Kidney epithelial cell (primary cell): ENCODE measurements around the gene CBFA2T3. TPM values are rescaled to one million over a fixed set of nuclear protein-coding genes. Genes with fewer than 3 reads are reported as not detected.

Experiments used
- DNase-seq: peaks from one replicate; pipeline ENCODE4 v3.0.0-alpha.2; 2010; ENCODE audit warnings: low read depth
- H3K27me3 ChIP-seq: 2 replicates; pipeline ENCODE4 v1.6.0; 2011; ENCODE audit warnings: low read length; ENCODE audit not compliant: control insufficient read depth, insufficient read depth
- H3K36me3 ChIP-seq: 2 replicates; pipeline ENCODE4 v1.5.1; 2011; ENCODE audit warnings: low read length; ENCODE audit not compliant: control insufficient read depth, insufficient read depth
- H3K4me3 ChIP-seq: 2 replicates; pipeline ENCODE4 v1.5.1; 2011; ENCODE audit warnings: low read depth, mild to moderate bottlenecking, control low read depth, low read length
- total RNA-seq: library from RNA; depleted of rRNA; stranded (reverse); fragments of >200 nt; gene quantifications from 2 replicates; pipeline ENCODE4 v1.2.3, GENCODE V29; 2015
- TF ChIP-seq, protein P1 (sequence below): IDR thresholded peaks from 2 replicates; pipeline ENCODE4 v1.5.1; 2011; ENCODE audit warnings: mild to moderate bottlenecking, moderate library complexity, low read length, control low read depth, inconsistent platforms; ENCODE audit not compliant: insufficient read depth, poor library complexity, severe bottlenecking

Gene CBFA2T3
- total RNA-seq, 1 donor from 2014 or later: 0.63 TPM

GRCh38 chr16:88963583-88963982 lies 13.4 kb downstream of the CBFA2T3 start:
- no peaks in the 10 kb centered on the region for H3K36me3 ChIP-seq
- H3K27me3 ChIP-seq: peaks cover under 1% of the 10 kb centered on the region
- H3K4me3 ChIP-seq: no peak overlapping the region
- TF ChIP-seq, protein P1, sequence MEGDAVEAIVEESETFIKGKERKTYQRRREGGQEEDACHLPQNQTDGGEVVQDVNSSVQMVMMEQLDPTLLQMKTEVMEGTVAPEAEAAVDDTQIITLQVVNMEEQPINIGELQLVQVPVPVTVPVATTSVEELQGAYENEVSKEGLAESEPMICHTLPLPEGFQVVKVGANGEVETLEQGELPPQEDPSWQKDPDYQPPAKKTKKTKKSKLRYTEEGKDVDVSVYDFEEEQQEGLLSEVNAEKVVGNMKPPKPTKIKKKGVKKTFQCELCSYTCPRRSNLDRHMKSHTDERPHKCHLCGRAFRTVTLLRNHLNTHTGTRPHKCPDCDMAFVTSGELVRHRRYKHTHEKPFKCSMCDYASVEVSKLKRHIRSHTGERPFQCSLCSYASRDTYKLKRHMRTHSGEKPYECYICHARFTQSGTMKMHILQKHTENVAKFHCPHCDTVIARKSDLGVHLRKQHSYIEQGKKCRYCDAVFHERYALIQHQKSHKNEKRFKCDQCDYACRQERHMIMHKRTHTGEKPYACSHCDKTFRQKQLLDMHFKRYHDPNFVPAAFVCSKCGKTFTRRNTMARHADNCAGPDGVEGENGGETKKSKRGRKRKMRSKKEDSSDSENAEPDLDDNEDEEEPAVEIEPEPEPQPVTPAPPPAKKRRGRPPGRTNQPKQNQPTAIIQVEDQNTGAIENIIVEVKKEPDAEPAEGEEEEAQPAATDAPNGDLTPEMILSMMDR: no peak
- DNase-seq: no peak

DNA sequence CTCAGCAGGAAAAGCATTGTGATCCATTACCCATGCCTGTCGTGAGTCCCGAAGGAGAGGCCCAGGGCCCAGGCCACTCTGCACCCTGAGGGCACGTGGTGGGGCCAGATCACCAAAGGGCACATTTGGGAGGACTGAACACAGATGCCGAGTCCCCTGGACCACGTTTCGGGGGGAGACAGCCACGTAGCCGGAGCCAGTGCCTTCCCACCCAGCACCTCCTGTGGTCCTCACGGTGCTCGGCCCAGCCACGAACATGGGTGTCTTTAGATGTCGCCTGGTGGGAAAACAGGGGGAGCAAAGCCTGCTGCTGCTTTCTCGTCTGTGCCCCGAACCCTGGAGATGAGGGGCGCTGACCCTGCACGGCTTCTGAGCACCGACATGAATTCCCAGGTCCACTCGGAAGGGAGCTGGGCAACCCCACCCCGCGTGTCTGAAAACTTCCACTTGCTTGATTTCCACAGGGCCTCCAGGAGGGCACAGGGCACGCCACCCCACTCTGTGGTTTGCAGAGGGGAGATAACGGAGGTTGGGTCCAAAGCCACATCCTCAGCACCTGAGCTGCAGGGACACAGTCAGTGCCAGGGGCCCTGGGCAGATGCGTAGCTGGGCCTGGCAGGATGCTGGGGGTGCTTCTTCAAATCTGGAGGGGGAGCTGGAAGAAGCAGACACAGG lies 14.4 kb downstream of the CBFA2T3 start:
- no peak for DNase-seq
- TF ChIP-seq, protein P1: no peak
- Histone ChIP-seq H3K4me3 (no peak overlapping the region), H3K36me3 (no peaks in the 10 kb centered on the region), H3K27me3 (no peaks in the 10 kb centered on the region)

- TF ChIP-seq, protein P1: no peak
Observed at GRCh38 chr16:88961011-88961410, 16.0 kb downstream of the CBFA2T3 start.

DNA sequence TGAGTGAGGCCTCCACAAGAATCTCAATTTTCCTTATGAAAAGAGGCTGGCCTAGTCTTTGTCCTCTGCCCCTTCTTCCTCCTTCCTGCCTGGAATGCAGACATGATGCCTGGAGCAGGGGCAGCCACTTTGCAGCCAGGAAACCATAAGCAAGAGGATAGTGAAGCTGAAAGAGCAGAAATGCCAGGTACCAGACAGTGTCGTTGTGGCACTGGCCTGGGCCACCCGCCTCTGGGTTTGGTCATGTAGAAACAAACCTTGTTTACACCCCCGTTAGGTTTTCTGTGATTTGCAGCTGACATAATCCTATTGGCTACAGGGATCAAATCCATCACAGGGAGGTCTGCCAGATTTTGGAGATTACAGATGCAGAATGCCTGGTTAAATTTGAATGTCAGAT lies 16.5 kb downstream of the CBFA2T3 start:
- H3K27me3 ChIP-seq: peaks cover 3% of the 10 kb centered on the region
- DNase-seq: no peak
- H3K36me3 ChIP-seq: no peaks in the 10 kb centered on the region
- no peak overlapping the region for H3K4me3 ChIP-seq
- TF ChIP-seq, protein P1: no peak

More at GRCh38 chr16:88961011-88961410, 16.0 kb downstream of the CBFA2T3 start:
- Histone ChIP-seq H3K36me3 (no peaks in the 10 kb centered on the region), H3K27me3 (peaks cover 3% of the 10 kb centered on the region), H3K4me3 (no peak overlapping the region)
- DNase-seq: no peak

GRCh38 chr16:88959022-88959421 lies 18.0 kb downstream of the CBFA2T3 start:
- Histone ChIP-seq H3K4me3 (no peak overlapping the region), H3K27me3 (peaks cover 3% of the 10 kb centered on the region), H3K36me3 (no peaks in the 10 kb centered on the region)
- no peak for DNase-seq
- TF ChIP-seq, protein P1: no peak

- no peaks in the 10 kb centered on the region for H3K36me3 ChIP-seq
- H3K4me3 ChIP-seq: no peak overlapping the region
- TF ChIP-seq, protein P1: no peak
- H3K27me3 ChIP-seq: peaks cover 5% of the 10 kb centered on the region
- DNase-seq: no peak
Observed at GRCh38 chr16:88957887-88958577, 19.0 kb downstream of the CBFA2T3 start.
